Measurements from ENCODE around the gene TBC1D13. TPM values are rescaled to one million over a fixed set of nuclear protein-coding genes. Genes with fewer than 3 reads are reported as not detected.
A peak's percentile ranks its signal among the peaks of the same experiment; 100 is the strongest.

Gene TBC1D13
- total and polyA plus RNA-seq, 2 of the 13 experiments (the other 11 are each of a cell fraction or from before 2014, with no cell fraction given), result 17.9 to 19.7 TPM

DNA sequence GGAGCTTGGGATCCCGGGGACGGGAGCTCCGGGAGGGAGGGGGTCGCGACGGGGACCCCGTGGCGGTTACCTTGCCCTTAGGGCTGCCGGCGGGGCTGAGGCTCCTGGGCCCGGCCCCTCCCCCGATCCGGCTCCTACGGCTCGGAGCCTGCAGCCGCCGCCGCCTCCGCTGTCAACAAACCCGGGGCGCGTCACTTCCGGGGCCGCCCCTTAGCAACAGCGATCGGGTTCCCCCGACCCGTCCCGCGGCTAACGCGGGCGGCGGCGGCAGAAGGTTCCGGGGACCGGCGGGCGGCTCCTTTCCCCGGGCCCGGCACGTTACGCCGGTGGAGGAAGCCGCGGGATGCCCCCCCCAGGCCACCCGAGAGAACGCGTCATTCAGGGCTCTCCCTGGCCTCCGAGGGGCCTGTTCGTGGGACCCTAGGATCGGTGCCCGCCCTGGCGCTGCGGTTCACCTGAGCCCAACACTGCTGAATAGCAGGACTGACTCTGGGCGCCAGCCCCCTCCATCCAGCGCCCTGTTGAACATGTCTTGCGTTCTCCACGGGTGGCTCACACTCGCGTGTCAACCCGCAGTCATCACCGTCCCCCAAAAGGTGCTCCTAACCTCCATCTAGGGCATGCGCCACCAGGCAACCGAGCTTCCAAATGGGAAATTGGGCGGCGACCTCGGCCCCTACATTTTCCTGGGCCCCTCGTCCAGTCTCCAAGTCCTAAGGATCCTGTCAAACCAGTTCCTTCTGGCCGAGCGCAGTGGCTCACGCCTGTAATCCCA is 15.1 kb upstream of the TBC1D13 start, which contains the start of gene ZER1 (continued):
- TF ChIP-seq AGO1 (IDR thresholded peaks at IDR 0.05; ENCODE audit: low read depth, low read length, poor library complexity, severe bottlenecking) (no peak), JARID2 (CRISPR knock-in tag; IDR thresholded peaks at IDR 0.05; ENCODE audit: insufficient replicate concordance) (no peak), NFIC (IDR thresholded peaks at IDR 0.05; ENCODE audit: low read length) (no peak), ZNF660 (CRISPR knock-in tag; IDR thresholded peaks at IDR 0.05; ENCODE audit: borderline replicate concordance, low read depth) (no peak), ZNF761 (CRISPR knock-in tag; conservative IDR thresholded peaks at IDR 0.05) (peak; percentile 73; the same call in 1 of the 2 replicates), ZNF788 (CRISPR knock-in tag; IDR thresholded peaks at IDR 0.05; ENCODE audit: borderline replicate concordance) (peak; percentile 49; the same call in 1 of the 2 replicates), DR1 (CRISPR knock-in tag; IDR thresholded peaks at IDR 0.05) (no peak), ZNF274 (CRISPR knock-in tag; IDR thresholded peaks at IDR 0.05) (peak; percentile 86; the same call in 1 of the 2 replicates), FOSL1 (CRISPR knock-in tag; IDR thresholded peaks at IDR 0.05; ENCODE audit: borderline replicate concordance) (no peak), IKZF4 (CRISPR knock-in tag; IDR thresholded peaks at IDR 0.05; ENCODE audit: borderline replicate concordance, low read depth, not compliant biosample characterization) (peak; percentile 55), GFI1 (CRISPR knock-in tag; IDR thresholded peaks at IDR 0.05; ENCODE audit: borderline replicate concordance) (peak; percentile 71; the same call in 1 of the 2 replicates), SNAI1 (CRISPR knock-in tag; IDR thresholded peaks at IDR 0.05; ENCODE audit: borderline replicate concordance) (no peak; the same call in 1 of the 2 replicates), ISX (CRISPR knock-in tag; conservative IDR thresholded peaks at IDR 0.05) (no peak)
- TF ChIP-seq, protein P1, sequence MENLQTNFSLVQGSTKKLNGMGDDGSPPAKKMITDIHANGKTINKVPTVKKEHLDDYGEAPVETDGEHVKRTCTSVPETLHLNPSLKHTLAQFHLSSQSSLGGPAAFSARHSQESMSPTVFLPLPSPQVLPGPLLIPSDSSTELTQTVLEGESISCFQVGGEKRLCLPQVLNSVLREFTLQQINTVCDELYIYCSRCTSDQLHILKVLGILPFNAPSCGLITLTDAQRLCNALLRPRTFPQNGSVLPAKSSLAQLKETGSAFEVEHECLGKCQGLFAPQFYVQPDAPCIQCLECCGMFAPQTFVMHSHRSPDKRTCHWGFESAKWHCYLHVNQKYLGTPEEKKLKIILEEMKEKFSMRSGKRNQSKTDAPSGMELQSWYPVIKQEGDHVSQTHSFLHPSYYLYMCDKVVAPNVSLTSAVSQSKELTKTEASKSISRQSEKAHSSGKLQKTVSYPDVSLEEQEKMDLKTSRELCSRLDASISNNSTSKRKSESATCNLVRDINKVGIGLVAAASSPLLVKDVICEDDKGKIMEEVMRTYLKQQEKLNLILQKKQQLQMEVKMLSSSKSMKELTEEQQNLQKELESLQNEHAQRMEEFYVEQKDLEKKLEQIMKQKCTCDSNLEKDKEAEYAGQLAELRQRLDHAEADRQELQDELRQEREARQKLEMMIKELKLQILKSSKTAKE (CRISPR knock-in tag; IDR thresholded peaks at IDR 0.05; ENCODE audit: borderline replicate concordance), result no peak
- TF ChIP-seq, protein P2, sequence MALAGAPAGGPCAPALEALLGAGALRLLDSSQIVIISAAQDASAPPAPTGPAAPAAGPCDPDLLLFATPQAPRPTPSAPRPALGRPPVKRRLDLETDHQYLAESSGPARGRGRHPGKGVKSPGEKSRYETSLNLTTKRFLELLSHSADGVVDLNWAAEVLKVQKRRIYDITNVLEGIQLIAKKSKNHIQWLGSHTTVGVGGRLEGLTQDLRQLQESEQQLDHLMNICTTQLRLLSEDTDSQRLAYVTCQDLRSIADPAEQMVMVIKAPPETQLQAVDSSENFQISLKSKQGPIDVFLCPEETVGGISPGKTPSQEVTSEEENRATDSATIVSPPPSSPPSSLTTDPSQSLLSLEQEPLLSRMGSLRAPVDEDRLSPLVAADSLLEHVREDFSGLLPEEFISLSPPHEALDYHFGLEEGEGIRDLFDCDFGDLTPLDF (CRISPR knock-in tag; IDR thresholded peaks at IDR 0.05), result peak; percentile 50; the same call in 1 of the 2 replicates
- TF ChIP-seq, protein P3, sequence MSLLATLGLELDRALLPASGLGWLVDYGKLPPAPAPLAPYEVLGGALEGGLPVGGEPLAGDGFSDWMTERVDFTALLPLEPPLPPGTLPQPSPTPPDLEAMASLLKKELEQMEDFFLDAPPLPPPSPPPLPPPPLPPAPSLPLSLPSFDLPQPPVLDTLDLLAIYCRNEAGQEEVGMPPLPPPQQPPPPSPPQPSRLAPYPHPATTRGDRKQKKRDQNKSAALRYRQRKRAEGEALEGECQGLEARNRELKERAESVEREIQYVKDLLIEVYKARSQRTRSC (CRISPR knock-in tag; IDR thresholded peaks at IDR 0.05; ENCODE audit: low read depth), result no peak
- TF ChIP-seq, protein P4, sequence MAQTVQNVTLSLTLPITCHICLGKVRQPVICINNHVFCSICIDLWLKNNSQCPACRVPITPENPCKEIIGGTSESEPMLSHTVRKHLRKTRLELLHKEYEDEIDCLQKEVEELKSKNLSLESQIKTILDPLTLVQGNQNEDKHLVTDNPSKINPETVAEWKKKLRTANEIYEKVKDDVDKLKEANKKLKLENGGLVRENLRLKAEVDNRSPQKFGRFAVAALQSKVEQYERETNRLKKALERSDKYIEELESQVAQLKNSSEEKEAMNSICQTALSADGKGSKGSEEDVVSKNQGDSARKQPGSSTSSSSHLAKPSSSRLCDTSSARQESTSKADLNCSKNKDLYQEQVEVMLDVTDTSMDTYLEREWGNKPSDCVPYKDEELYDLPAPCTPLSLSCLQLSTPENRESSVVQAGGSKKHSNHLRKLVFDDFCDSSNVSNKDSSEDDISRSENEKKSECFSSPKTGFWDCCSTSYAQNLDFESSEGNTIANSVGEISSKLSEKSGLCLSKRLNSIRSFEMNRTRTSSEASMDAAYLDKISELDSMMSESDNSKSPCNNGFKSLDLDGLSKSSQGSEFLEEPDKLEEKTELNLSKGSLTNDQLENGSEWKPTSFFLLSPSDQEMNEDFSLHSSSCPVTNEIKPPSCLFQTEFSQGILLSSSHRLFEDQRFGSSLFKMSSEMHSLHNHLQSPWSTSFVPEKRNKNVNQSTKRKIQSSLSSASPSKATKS (CRISPR knock-in tag; IDR thresholded peaks at IDR 0.05), result no peak
- TF ChIP-seq, protein P5, sequence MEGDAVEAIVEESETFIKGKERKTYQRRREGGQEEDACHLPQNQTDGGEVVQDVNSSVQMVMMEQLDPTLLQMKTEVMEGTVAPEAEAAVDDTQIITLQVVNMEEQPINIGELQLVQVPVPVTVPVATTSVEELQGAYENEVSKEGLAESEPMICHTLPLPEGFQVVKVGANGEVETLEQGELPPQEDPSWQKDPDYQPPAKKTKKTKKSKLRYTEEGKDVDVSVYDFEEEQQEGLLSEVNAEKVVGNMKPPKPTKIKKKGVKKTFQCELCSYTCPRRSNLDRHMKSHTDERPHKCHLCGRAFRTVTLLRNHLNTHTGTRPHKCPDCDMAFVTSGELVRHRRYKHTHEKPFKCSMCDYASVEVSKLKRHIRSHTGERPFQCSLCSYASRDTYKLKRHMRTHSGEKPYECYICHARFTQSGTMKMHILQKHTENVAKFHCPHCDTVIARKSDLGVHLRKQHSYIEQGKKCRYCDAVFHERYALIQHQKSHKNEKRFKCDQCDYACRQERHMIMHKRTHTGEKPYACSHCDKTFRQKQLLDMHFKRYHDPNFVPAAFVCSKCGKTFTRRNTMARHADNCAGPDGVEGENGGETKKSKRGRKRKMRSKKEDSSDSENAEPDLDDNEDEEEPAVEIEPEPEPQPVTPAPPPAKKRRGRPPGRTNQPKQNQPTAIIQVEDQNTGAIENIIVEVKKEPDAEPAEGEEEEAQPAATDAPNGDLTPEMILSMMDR (CRISPR knock-in tag; IDR thresholded peaks at IDR 0.05), result peak; percentile 36; the same call in 1 of the 2 replicates
